ENCODE results near the gene CLEC17A. TPM values are rescaled to one million over a fixed set of nuclear protein-coding genes. Genes with fewer than 3 reads are reported as not detected.

CLEC17A gene
- total and polyA plus RNA-seq, 2 of the 8 experiments (the other 6 are each of a cell fraction or from before 2014, with no cell fraction given) = not detected

GRCh38 chr19:14565765-14566711 is 16.8 kb upstream of the CLEC17A start:
- no peak overlapping the region for H2BK12ac ChIP-seq (ENCODE audit: low read depth, low read length)
- no peak overlapping the region for H3K23ac ChIP-seq (ENCODE audit: insufficient read length)
- peaks cover 0 to 27% (median 24%) of the 10 kb centered on the region in 4 experiments; a peak in 6 of 7 replicates for H3K4me1 ChIP-seq (replicated peaks in 1 of 4; ENCODE audit: control insufficient read depth in 3 of 4, insufficient read depth in 4 of 4, low read length in 3 of 4)
- no peak overlapping the region for H2BK5ac ChIP-seq (ENCODE audit: low read depth, low read length)
- H3K79me2 ChIP-seq (ENCODE audit: control insufficient read depth in 1 of 2, insufficient read depth in 2 of 2, low read length in 2 of 2) = peaks cover 0 to 16% of the 10 kb centered on the region in 2 experiments; a peak in 2 of 4 replicates
- no peak overlapping the region for H2AFZ ChIP-seq (ENCODE audit: low read length)
- H4K91ac ChIP-seq (replicated peaks; ENCODE audit: insufficient read length, low read length) = no peak overlapping the region
- DNase-seq (ENCODE audit: low read depth in 1 of 2, low spot score in 2 of 2) = no peak
- no peak overlapping the region for H3K4me2 ChIP-seq (ENCODE audit: insufficient read depth in 1 of 2, low read depth in 2 of 2, low read length in 2 of 2)
- H3K56ac ChIP-seq (replicated peaks; ENCODE audit: insufficient read length, low read depth, low read length) = no peak overlapping the region
- peaks cover 0 to 16% (median 6%) of the 10 kb centered on the region in 4 experiments; a peak in 3 of 8 replicates for H3K36me3 ChIP-seq (ENCODE audit: control insufficient read depth in 2 of 4, insufficient read depth in 4 of 4, low read length in 3 of 4)
- ChIA-PET CTCF (ENCODE audit: partially characterized antibody) (interaction anchor here (0.9 kb wide), 1 partner anchor 135 kb away, joined by 3 read pairs; no protein-coding TSS in a partner anchor), POLR2A (ENCODE audit: partially characterized antibody) (interaction anchor here (1.0 kb wide), 1 partner anchor 120 kb away, joined by 3 read pairs; no protein-coding TSS in a partner anchor)
- H3K27ac ChIP-seq (ENCODE audit: low read depth, low read length) = no peak overlapping the region
- no peak overlapping the region for H2AK5ac ChIP-seq (ENCODE audit: low read depth, low read length)
- H3K4me3 ChIP-seq (ENCODE audit: extremely low read depth in 1 of 4, insufficient read depth in 2 of 4, low read depth in 3 of 4, low read length in 4 of 4) = no peak overlapping the region
- 94% methylated on average over 24 of the region's 31 CpGs; no CpG with 5 or more reads in 1 of the 2 experiments for WGBS, 2 experiments (ENCODE audit: extremely low coverage in 1 of 2, insufficient coverage in 1 of 2, insufficient read length in 1 of 2, insufficient replicate concordance in 2 of 2, low coverage in 1 of 2, low lambda C conversion rate in 2 of 2, missing lambda C conversion rate in 1 of 2)
- no peak overlapping the region for H2BK120ac ChIP-seq (replicated peaks; ENCODE audit: low read depth, low read length)
- H4K20me1 ChIP-seq (replicated peaks in 1 of 2; ENCODE audit: control insufficient read depth in 1 of 2, insufficient read depth in 2 of 2, low read length in 2 of 2) = peaks cover 0 to 15% of the 10 kb centered on the region in 2 experiments
- H3K14ac ChIP-seq (ENCODE audit: insufficient read length) = no peak overlapping the region
- H3K9ac ChIP-seq (replicated peaks in 1 of 4; ENCODE audit: extremely low read depth in 1 of 4, low read depth in 3 of 4, low read length in 3 of 4) = no peak overlapping the region
- no peak overlapping the region for H3K4ac ChIP-seq (replicated peaks; ENCODE audit: insufficient read length, low read depth, low read length)
- no peak overlapping the region for H2BK20ac ChIP-seq (ENCODE audit: low read length)
- no peak for FAIRE-seq
- no peaks in the 10 kb centered on the region for H3K27me3 ChIP-seq (replicated peaks in 1 of 4; ENCODE audit: control insufficient read depth in 3 of 4, extremely low read depth in 1 of 4, insufficient read depth in 3 of 4, low read length in 3 of 4)
- H3K9me3 ChIP-seq (ENCODE audit: insufficient read depth in 2 of 2, low read depth in 1 of 2, low read length in 1 of 2) = no peaks in the 10 kb centered on the region
- H4K5ac ChIP-seq (ENCODE audit: insufficient read length, low read depth, low read length) = no peak overlapping the region
- H3K23me2 ChIP-seq (ENCODE audit: low read depth, low read length) = no peaks in the 10 kb centered on the region; the same call in 1 of the 2 replicates
- H3K79me1 ChIP-seq (ENCODE audit: low read depth, low read length) = peaks cover 5% of the 10 kb centered on the region
- H2BK15ac ChIP-seq (ENCODE audit: low read length) = no peak overlapping the region
- H3K18ac ChIP-seq (ENCODE audit: extremely low read depth, low read length) = no peak overlapping the region
- no peak overlapping the region for H4K8ac ChIP-seq (ENCODE audit: extremely low read depth, insufficient read depth, low read length)
- no peak for TF ChIP-seq FOSL1 (IDR thresholded peaks at IDR 0.05; ENCODE audit: insufficient read depth, low read depth, low read length)
- TF ChIP-seq TAF7 (optimal IDR thresholded peaks at IDR 0.05; ENCODE audit: borderline replicate concordance, low read depth, low read length) = no peak
- no peak for TF ChIP-seq HDAC2 (IDR thresholded peaks at IDR 0.05; ENCODE audit: borderline replicate concordance in 1 of 2, low read depth in 2 of 2, low read length in 2 of 2)
- no peak for TF ChIP-seq SIX5 (IDR thresholded peaks at IDR 0.05; ENCODE audit: low read depth, low read length)
- TF ChIP-seq SIRT6 (IDR thresholded peaks at IDR 0.05; ENCODE audit: low read length) = no peak
- no peak for TF ChIP-seq POLR2A (IDR thresholded peaks at IDR 0.05; ENCODE audit: control extremely low read depth in 1 of 2, low read depth in 2 of 2, low read length in 2 of 2)
- no peak for TF ChIP-seq TCF12 (IDR thresholded peaks at IDR 0.05; ENCODE audit: low read depth, low read length)
- TF ChIP-seq YY1 (IDR thresholded peaks at IDR 0.05; ENCODE audit: low read depth, low read length) = no peak
- no peak for TF ChIP-seq NRF1 (IDR thresholded peaks at IDR 0.05; ENCODE audit: low read depth, low read length)
- no peak for TF ChIP-seq CBX8 (IDR thresholded peaks at IDR 0.05; ENCODE audit: borderline replicate concordance, low read depth, low read length)
- TF ChIP-seq JUN (IDR thresholded peaks at IDR 0.05; ENCODE audit: low read depth, low read length) = no peak
- TF ChIP-seq EZH2 (IDR thresholded peaks at IDR 0.05; ENCODE audit: low read depth, low read length, severe bottlenecking) = no peak
